Right lobe of liver (tissue), 4 donors: ENCODE measurements around the gene ZNF280A.

Source experiments
- CTCF ChIP-seq, 4 donors: fragments of 200-600 bp in 3 of 4; fragments of 450-650 bp in 1 of 4; IDR thresholded peaks; one replicate each; pipeline versions ENCODE4 v1.5.1 to v1.8.0; 2016 to 2022; ENCODE audit warnings: antibody characterized with exemption in 4 of 4, mild to moderate bottlenecking in 2 of 4
- POLR2A ChIP-seq: fragments of 450-650 bp; IDR thresholded peaks from one replicate; pipeline ENCODE4 v1.6.1; 2017; ENCODE audit warnings: antibody characterized with exemption, mild to moderate bottlenecking
- donor health status: DM: no; HTN: no; CAD: no.
- donor health status: DM: no; HTN: no; CAD: no.
- donor health status: DM: no; HTN: yes; CAD: no.

GRCh38 chr22:22467112-22467511 is 53.0 kb downstream of the ZNF280A start:
- TF ChIP-seq CTCF (IDR thresholded peaks at IDR 0.05), result no peak
- no peak for TF ChIP-seq POLR2A
